KG1 (cell line): ENCODE data around the gene SP3.
"Not testable (repeated sequence)": the region's sequence is repeated elsewhere in the genome, so short reads cannot be mapped to it uniquely, and the experiment has no call there.

ENCODE experiments used
- DNase-seq: peaks from one replicate; lab custom pipeline; 2025; lab: John Stamatoyannopoulos, UW

Gene SP3

DNA sequence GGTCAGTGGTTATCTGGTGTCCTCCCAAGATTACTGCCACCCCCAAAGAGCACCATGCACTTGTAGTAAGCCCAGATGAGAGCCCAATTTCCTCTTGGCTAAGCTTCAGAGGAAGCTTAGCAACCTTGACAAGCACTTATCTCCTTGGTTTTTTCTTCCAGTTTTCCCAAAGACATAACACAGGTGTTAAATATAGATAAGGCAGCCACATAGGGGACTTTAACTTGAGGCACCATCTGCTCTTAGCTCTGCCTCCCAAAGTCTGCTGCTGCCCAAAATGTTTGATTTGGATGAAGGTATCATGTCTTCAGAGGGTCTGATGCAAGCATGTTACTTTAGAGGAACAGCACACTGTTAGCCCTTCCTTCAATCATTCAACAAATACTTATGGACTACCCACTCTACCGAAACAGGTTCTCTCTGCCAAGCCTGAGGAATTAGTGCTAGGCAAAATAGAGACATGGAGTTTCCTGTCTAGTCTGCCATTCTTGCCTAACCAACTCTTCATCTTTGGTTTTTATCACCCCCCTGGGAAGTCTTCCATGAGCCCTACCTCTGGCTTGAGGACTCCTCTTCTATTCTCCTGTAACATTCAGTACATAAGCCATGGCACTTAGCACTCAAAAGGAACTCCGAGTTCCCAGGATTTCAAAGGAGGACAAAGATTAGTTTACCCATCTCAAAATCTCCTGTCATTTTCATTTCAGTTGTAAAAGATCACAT lies 73.7 kb downstream of the SP3 start:
- DNase-seq: no peak

DNA sequence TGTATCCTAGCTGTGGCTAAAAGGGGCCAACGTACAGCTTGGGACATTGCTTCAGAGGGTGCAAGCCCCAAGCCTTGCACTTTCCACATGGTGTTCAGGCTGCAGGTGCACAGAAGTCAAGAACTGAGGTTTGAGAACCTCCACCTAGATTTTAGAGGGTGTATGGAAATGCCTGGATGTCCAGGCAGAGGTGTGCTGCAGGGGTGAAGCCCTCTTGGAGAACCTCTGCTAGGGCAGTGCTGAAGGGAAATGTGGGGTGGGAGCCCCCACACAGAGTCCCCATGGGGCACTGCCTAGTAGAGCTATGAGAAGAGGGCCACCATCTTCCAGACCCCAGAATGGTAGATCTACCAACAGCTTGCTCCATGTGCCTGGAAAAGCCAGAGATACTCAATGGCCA lies 75.7 kb downstream of the SP3 start:
- not testable (repeated sequence) for DNase-seq

DNA sequence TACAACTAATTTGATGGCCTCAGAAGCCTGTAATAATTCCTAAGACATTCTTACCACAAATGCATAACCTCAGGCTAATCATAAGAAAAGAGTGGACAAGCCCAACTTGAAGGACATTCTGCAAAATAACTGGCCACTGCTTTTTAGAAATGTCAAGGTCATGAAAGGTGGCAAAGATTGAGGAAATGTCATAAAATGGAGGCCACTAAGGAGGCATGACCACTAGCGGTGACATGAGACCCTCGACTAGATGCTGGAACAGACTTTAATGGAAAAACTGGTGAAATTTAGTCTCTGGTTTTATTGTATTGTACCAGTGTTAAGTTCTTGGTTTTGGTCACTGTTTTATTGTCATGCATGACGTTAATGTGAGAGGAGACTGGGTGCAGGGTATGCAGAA lies 78.6 kb downstream of the SP3 start:
- no peak for DNase-seq

DNA sequence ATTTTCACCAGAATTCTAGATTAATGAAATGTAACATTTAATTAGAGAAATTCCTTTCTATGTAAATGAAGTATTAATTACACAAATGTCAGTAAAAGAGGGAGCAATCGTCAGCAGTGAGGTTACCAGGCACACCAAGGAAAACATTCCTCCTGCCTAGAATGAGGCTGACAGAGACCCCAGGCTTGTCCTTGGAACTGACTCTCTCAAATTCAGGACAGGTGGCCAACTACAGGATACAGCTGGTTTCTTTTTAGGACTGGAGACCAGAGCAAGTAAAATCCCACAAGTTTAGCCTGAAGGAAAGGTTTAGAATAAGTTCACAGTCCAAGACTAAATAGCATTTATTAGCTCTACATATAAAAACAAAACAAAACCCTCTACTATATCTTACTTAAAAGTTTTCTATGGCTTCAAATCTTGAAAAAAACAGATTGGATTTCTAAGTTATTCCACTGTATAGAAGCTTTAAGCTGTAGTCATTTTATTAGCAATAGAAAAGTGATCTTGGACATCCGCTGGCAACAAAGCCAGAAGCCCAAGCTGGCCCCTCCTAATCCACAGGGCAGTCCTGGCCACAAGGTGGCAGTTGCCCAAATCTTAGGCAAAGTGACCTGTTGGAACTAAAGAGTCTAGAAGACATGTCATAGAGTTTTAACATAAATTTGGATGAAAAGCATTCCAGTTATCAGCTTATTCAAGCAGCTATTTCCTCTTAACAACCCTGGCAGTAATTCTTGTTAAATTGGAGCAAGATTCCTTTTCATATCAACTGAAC lies 81.0 kb downstream of the SP3 start:
- DNase-seq: no peak

DNA sequence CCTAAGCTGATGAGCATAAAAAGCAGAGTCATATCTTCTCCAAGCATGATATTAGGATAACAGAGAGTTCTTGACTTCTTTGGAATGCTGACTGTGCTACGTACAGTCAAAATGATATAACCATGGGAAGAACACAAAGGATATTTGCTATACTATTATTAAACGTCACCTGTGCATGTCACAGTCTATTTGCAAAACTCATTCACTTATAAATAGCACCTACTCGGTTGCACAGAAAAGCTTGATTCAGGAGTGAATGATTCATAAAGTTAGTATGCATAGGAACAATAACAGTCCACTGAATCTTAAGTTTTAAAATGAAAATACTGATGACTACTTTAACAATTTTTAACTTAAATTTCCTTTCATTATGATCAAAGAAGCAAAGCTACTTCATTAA lies 83.3 kb downstream of the SP3 start:
- DNase-seq: no peak

DNA sequence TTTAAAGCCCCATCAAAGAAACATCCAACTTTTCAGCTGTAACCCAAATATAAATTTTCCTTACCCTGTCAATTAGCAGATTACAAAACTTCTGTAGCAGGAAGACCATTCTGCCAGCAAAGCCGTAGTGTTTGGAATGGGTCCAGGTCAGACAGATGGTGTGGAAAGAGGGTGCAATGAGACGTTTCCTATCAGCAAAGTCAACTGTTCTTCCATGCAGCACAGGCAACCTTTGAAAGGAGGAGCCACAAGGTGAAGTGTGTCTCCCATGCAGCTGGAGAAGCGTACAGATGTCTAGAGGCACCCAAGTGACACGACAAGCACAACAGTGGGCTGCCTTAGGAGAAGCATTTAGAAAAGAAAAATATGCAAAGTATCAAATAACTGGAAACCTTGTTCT lies 83.7 kb downstream of the SP3 start:
- DNase-seq: no peak

DNA sequence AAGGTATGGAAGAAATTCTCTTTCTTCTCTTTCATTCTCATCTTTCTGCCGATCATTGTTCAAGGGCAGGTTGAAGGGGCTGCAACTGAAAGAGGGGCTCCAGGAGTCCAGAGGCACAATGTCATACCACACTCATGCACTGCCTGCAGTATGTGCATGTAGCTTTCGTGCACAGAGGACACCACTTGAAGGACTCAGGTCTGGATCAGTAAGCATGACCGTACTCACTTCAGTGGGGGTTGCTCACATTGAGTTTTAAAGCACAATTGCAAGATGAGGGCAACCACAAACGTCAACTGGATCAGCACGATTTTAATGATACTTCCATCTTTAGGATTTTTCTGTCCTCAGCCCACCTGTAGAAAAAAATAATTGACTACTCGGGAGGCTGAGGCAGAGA lies 84.6 kb downstream of the SP3 start:
- no peak for DNase-seq

DNA sequence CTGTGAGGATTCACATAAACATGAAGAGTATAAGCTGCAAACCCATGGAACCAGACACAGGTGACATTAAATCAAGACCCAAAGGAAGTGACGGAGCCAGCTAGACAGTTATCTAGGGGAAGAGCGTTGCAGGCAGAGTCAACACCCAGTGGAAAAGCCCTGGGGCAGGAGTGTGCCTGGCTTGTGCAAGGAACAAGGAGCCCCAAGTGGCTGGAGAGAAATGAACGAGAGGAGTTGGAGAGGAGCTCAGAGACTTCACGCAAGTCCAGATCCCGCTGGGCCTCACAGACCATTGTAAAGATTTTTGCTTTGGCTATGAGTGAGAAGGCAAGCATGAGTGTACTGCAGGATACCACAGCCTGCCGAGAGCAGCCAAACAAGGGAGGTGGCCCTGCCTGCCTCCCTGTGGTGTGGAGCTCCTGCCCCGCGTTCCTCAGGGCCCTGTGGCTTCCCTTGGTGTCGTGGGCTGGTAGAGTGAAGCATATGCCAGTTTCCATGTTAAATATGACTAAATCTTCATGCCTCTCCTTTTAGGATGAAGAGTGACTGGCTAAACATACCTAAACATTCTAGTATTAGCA lies 88.2 kb downstream of the SP3 start:
- DNase-seq: no peak

DNA sequence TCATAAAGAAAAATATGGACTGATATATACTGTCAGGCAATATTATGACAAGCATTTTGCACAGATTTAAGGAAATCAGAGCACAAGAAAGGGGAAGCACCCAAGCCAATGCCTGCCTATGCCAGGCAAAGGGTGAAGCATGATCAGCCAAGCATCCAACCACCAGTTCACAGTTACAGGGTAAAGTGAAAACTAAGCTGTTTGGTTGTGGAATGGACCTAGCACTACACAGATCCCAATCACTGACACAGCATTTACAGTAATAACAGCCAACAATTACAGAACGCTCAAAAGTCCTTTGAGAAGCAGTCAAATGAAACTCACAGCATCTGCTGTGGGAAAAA lies 90.3 kb downstream of the SP3 start:
- no peak for DNase-seq

DNA sequence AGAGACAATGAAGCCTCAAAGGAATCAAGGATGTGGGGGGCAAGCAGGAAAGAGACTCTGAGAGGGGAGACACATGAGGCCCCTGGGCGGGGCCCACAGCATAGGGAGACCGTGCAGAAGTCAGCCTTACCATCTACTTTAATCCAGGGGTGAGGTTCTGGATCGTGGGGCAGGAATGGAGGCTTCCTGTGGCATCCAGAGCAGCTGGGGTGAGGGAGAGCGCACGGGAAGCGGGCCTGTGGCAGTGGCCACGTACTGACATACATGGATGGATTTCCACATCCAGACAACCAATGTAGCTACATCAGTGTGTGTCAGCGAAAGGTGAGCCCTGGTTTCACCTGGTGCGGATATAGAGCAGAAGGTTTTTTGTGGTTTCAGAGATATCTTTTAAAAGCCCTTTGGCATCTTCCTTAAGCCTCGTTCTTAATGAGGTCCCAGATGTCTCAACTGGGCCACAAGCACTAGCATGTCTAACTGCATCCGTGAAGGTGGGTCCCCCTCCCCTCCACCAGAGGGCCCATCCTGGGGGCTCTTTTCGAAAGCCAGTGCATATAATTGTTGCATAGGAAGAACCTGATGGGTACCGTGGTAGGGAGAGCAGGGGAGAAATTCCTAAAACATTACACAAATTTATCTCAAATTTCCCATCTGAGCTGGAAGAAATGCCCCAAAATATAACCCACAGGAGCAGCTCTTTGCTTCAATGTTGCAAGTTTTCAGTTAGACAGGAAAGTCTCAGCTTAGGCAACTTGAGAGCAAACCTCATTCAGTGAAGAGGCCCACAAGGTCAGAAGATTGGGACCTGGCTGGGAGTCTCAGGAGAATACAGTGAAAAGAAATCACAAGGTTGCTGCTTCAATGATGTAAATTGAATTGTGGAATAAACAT lies 90.9 kb downstream of the SP3 start:
- DNase-seq: no peak

DNA sequence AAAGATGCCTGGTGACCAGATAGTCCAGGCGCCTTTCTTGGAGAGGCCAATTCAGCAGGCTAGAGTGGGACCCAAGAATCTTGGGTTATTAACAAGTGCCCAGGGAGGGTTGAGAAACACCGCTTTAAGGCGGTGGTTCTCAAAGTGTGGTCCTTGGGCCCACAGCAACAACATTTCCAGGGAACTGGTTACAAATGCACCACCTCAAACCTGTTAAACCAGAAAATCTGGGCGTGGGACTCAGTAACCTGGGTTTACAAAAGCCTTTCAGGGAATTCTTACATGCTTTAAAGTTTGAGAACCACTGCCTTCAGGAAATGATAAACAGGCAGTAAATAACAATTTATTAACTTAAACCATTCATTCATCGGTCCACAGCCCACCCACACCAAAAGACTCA lies 92.5 kb downstream of the SP3 start:
- no peak for DNase-seq

DNA sequence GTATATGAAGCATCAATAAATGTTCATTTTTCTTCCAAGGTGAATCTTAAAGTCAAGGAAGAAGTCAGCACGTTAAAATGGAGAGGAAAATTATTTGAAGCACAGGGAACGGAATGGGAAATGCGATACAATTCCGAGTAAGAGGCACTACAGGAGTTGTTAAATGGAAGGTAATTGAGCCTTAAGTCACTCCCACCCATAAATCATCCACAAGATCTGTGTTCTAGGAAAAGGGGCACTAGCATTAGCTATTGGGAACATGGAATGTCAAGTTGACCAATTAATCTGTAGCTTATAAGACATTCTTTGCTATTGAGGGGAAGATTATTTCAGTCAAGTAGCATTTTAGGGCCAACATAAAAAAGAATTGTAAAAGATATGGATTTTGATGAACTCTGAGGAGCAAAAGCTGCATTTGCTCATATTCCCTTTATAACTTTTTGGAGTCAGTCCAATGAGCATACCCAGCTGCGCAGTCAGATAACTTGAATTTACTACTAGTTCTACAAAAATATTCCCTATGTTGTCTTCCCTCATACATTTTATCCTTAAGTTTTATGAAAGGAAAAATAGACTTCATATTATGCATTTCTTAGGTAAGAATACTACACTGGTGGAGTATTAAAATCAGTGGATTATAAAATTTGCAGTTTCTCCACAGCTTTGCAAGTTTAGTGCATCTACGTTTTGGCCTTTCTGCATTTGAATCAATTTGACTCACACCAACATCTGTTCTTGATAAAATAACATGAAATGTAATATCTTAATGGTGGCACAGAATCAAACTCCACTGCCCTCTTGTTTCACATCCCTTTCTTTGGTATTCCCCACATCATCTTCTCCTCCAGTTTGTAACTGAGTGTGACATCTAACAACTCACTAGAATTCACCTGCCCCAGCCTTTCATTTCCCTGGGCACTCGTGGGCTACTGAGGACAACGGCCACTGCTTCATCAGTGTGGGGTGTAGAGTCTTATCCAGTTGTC lies 95.6 kb downstream of the SP3 start:
- DNase-seq: no peak

DNA sequence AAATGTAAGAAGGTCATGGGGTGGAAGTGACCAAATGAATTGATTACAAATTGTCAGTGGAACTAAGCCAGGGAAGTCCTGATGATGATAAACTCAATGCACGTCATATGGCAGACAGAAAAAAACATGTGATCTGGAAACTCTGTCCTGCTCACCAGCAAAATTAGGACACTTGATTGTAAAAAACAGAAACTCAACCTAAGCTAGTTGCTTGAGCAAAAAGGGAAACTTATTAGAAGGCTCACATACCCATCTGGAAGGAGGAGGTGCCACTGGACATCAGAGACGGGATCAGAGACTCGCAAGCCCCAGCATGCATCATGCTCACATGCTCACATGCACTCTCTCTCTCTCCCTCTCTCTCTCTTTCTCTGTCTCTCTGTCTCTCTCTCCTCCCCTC lies 96.8 kb downstream of the SP3 start:
- no peak for DNase-seq

DNA sequence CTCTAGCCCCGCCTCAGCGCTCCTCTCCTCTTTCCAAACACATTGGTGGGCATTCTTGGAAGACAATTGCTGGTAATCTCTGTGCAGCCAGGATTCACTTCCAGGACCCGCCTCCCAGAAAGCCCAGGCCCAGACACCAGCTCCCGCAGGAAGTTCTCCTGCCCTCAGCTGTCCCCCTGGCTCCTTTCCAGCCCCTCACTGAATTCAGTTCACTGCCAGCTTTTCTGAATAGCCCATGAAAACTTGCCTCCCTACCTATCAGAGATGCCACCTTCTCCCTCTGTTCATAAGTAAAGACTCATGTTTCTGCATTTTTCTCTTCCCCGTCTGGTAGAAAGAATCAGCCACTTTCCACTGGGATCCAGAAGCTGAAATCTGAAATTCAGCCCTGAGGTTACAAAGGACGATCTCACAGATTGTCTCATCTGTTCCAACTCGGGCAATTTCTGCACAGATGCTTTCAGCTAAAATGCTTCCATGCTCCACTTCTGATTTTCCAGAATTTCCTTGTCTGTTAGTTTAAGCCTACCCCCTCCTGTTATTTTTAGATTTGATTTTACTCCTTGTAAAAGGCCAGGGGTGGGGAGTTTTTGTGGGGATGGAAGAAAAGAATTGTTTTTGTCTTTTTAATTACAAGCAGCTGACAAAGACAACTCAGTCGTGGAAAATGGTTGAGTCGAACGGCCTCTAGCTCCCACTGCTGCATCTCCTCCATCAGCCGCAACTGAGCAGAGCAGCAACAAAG lies 98.1 kb downstream of the SP3 start:
- no peak for DNase-seq

DNA sequence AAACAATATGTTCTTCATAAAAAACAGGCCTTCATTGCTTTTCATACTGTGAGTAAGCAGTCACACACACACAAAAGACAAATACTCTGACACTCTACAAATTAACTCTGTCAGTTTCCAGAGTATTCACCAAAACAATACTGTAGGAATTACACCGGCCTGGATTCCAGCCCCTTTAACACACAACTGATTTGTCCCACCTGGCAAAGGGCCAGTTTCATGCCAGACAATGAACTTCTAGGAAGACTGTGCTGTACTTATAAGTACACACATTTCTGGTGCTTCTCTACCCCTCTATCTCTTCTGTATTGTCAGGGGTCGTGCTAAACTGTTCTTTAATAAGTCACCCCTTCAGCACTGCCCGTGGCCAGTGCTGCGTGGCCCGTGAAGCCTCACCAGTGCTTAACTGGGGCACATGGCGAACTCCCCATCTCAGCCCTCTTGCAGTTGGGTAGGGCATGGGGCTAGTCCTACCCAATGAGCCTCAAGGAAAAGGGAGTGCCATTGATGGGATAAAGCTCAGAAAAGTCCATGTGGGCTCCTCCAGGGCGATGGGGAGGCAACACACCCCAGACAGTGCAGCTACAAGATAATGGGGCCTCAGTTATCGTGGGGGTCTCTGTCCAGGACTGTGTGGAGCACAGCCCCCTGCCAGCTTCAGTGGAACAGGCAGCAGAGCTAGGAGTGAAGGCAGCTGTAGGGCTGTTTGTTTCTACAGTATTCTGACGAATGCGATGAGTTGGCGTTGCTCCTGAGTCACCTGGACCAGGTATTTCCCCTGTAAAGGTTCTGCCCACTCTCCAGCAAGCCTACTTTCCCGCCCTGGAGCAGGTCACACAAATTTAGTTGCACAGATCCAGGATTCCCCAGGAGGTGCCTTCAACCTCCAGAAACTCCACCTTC lies 99.0 kb downstream of the SP3 start:
- no peak for DNase-seq

DNA sequence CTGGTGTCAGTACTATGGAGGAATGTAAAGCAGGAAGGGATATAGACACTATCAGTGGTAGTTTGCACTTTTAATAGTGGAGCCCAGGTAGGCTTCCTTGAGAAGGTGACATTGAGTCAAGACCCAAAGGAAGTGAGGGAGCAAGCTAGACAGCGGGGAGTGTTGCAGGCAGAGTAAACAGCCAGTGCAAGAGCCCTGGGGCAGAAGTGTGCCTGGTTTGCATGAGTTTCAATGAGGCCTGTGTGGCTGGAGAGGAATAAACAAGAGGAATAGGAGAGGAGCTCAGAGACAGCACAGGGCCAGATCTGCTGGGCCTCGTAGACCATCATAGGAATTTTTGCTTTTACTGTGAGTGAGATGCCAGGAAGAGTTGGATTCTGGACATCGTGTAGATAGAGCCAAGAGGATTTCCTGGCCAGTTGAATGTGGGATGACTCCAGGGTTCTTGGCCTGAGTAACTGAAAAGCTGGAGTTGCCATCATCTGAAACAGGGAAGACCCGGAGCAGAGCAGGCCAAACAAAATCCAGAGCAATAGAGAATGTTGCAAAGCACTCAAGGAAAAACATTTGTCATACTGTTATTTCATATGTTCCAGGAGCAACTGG lies 102.5 kb downstream of the SP3 start:
- DNase-seq: no peak

DNA sequence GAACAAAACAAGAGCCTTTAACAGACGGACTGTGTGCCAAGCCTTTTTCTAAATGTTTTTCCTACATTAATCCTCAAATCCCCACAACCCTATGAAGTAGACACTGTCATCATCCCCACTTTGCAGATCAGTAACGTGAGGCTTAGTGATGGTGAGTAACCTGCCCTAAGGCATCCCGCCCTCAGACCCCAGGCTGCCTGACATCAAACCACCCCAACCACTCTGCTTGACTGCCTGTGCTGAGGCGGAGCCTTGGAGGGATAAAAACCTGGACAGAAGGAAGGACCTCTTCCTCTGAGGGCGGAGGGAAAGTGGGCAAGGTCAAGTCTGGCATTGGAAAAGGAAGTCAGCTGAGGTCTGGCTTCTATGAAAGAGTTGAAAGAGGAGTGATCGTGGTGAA lies 104.6 kb downstream of the SP3 start:
- no peak for DNase-seq

DNA sequence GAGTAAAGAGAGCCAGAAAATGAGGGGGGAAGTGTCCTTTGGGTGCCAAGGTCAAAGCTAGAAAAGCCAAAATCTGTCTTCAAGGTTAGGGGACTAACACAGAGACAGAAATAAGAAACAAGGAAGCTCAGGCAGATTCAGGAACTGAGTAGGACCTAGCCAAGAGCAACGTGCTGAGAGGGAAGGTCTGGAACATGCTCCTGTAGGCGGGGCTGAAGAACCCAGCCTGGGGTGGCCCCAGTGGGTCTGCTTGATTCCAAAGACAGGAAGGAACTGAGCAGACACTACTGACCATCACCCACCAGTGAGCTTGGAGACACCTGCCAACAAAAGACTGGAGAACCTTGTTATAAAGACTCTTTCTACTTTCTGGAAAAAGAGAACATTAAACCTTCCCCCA lies 105.1 kb downstream of the SP3 start:
- no peak for DNase-seq

DNA sequence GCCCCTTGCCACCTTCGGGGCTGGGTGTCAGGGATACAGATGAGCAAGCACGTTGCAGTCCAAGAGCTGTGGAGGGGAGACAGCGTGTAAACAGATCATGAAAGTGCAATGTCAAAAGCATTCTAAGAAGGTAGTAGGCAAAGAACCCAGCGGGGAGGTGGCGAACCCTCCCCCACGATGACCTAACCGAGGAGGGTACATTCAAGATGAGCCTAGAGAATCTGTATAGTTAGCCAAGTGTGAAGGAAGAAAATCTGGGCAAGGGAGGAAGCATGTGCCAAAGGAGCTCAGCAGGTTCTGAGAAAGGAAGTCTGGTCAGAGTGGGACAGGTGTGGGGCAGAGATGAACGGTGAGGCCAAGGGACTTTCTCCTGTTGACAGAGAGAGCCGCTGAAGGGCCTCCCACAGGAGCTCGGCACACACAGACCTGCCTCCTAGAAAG lies 106.9 kb downstream of the SP3 start:
- no peak for DNase-seq
